ENCODE results near the gene ENGASE. TPM values are rescaled to one million over a fixed set of nuclear protein-coding genes. Genes with fewer than 3 reads are reported as not detected.

Gene ENGASE
- total RNA-seq, 1 donor from 2014 or later = 31.5 TPM

GRCh38 chr17:79096477-79096876, 21.9 kb downstream of the ENGASE start:
- Histone ChIP-seq H3K9me3 (replicated peaks) (no peaks in the 10 kb centered on the region), H3K27ac (replicated peaks) (no peak overlapping the region), H3K27me3 (ENCODE audit: low read depth) (peaks cover 99% of the 10 kb centered on the region), H3K4me3 (no peak overlapping the region), H3K4me1 (no peaks in the 10 kb centered on the region), H3K36me3 (no peaks in the 10 kb centered on the region)
- no peak for DNase-seq
- intact Hi-C loops (cut with micrococcal nuclease) = no loop called here
- TF ChIP-seq CTCF (IDR thresholded peaks at IDR 0.05; ENCODE audit: borderline replicate concordance) = no peak

DNA sequence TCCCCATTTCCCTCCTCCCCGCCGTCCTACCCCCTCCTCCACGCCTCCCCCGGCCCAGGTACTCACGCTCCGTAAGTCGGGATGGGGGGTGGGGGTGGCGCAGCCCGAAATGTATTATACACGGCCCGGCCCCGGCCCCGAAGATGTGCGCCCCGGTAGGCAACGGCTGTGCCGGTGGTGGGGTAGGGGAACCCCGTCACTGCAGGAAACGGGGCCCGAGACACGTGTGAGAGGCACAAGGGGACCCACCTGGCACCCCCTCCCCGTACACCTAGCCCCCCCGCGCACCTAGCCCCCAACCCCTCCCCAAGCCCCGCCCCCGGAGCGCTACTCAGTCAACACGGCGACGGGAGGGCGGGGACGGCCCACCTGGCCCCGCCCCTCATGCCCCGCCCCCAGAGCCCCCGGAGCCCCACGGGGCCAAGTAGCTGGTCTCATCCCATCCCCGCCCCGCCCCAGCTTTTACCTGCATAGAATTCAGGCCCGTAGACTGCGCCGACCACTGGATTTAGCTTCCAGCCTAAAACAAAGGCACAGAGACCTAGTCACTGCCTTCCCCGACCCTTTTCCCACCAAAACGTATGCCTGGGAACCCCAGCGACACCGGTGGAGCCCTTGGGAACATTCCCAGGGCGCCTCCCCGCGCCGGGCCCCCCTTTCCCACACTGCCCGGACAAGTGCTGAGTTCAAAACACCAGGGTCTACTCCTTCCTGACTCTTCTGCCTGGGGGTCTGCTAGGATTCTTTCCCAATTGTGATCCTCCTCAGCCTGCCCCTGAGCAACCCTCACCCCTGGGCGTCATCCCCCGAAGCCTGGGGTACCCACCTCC, 22.8 kb downstream of the ENGASE start:
- no peaks in the 10 kb centered on the region for H3K36me3 ChIP-seq
- no peak for DNase-seq
- TF ChIP-seq CTCF (IDR thresholded peaks at IDR 0.05; ENCODE audit: borderline replicate concordance) = no peak
- intact Hi-C loops (cut with micrococcal nuclease) = no loop called here
- H3K4me3 ChIP-seq = no peak overlapping the region
- H3K9me3 ChIP-seq (replicated peaks) = no peaks in the 10 kb centered on the region
- no peaks in the 10 kb centered on the region for H3K4me1 ChIP-seq
- peaks cover 99% of the 10 kb centered on the region for H3K27me3 ChIP-seq (ENCODE audit: low read depth)
- no peak overlapping the region for H3K27ac ChIP-seq (replicated peaks)

GRCh38 chr17:79098282-79098867, 23.8 kb downstream of the ENGASE start:
- H3K4me3 ChIP-seq = no peak overlapping the region
- no peak for DNase-seq
- intact Hi-C loops (cut with micrococcal nuclease) = no loop called here
- H3K4me1 ChIP-seq = no peaks in the 10 kb centered on the region
- no peak for TF ChIP-seq CTCF (IDR thresholded peaks at IDR 0.05; ENCODE audit: borderline replicate concordance)
- H3K9me3 ChIP-seq (replicated peaks) = no peaks in the 10 kb centered on the region
- peaks cover 99% of the 10 kb centered on the region for H3K27me3 ChIP-seq (ENCODE audit: low read depth)
- no peaks in the 10 kb centered on the region for H3K36me3 ChIP-seq
- H3K27ac ChIP-seq (replicated peaks) = no peak overlapping the region

DNA sequence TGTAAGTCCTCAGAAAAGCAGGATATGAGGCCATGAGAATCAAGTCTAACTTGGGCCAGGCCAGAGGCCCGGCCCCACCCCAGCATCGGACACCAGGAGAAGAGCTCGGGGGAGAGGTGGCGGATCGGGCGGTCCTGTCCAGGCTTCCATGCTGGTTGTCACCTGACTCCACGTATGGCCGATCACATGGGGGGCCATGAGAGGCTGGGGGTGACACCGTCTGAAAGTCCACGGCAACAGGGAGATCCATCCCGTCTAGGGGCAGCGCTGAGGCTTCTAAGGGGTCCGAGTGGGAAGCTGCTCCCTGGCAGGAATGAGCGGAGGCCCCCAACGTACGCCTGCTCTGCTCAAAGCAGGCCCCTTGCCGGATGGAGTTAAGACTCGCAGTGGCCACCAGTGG, 25.8 kb downstream of the ENGASE start:
- no peaks in the 10 kb centered on the region for H3K9me3 ChIP-seq (replicated peaks)
- intact Hi-C loops (cut with micrococcal nuclease) = no loop called here
- no peaks in the 10 kb centered on the region for H3K36me3 ChIP-seq
- no peak for DNase-seq
- H3K4me3 ChIP-seq = no peak overlapping the region
- H3K27ac ChIP-seq (replicated peaks) = no peak overlapping the region
- peaks cover 100% of the 10 kb centered on the region for H3K27me3 ChIP-seq (ENCODE audit: low read depth)
- no peak for TF ChIP-seq CTCF (IDR thresholded peaks at IDR 0.05; ENCODE audit: borderline replicate concordance)
- no peaks in the 10 kb centered on the region for H3K4me1 ChIP-seq

- intact Hi-C loops (cut with micrococcal nuclease) = no loop called here
- no peaks in the 10 kb centered on the region for H3K36me3 ChIP-seq
- no peak for DNase-seq
- peaks cover 99% of the 10 kb centered on the region for H3K27me3 ChIP-seq (ENCODE audit: low read depth)
- no peaks in the 10 kb centered on the region for H3K4me1 ChIP-seq
- H3K27ac ChIP-seq (replicated peaks) = no peak overlapping the region
- H3K9me3 ChIP-seq (replicated peaks) = no peaks in the 10 kb centered on the region
- H3K4me3 ChIP-seq = no peak overlapping the region
- no peak for TF ChIP-seq CTCF (IDR thresholded peaks at IDR 0.05; ENCODE audit: borderline replicate concordance)
These were observed 26.6 kb downstream of the ENGASE start for GRCh38 chr17:79101111-79101673.

All from left ventricle myocardium inferior (tissue), 1 donor.